Gastroesophageal sphincter (tissue), 4 donors: ENCODE data around the gene CPNE5. TPM values are rescaled to one million over a fixed set of nuclear protein-coding genes. Genes with fewer than 3 reads are reported as not detected.

ENCODE experiments used
- ATAC-seq: fragments of 150-250 bp; one replicate; pipeline ENCODE4 v1.9.1; 2016; ENCODE audit warnings: mild to moderate bottlenecking, moderate library complexity
- H3K27ac ChIP-seq, 4 donors: fragments of 200-600 bp; sonication (generic) in 3 of 4; 1 replicate in 3 of 4; 2 replicates in 1 of 4; pipeline ENCODE4 v1.5.1; 2016 to 2019
- H3K27me3 ChIP-seq: fragments of 200-600 bp; sonication (generic); one replicate; pipeline ENCODE4 v1.5.1; 2019
- H3K36me3 ChIP-seq, 2 donors: fragments of 200-600 bp; sonication (generic); one replicate each; pipeline ENCODE4 v1.5.1; 2019; ENCODE audit warnings: control low read depth in 1 of 2
- H3K4me1 ChIP-seq, 3 donors: fragments of 200-600 bp; sonication (generic); 1 replicate in 2 of 3; 2 replicates in 1 of 3; pipeline ENCODE4 v1.5.1; 2016 to 2019; ENCODE audit warnings: control low read depth in 2 of 3
- H3K4me3 ChIP-seq, 2 donors: fragments of 200-600 bp; sonication (generic); one replicate each; pipeline ENCODE4 v1.5.1; 2019; ENCODE audit warnings: mild to moderate bottlenecking in 1 of 2, moderate library complexity in 1 of 2
- H3K9me3 ChIP-seq, 3 donors: fragments of 200-600 bp; sonication (generic); one replicate each; pipeline ENCODE4 v1.5.1; 2017 to 2019; ENCODE audit warnings: control low read depth in 2 of 3
- EP300 ChIP-seq: sonication (generic); formaldehyde crosslinking; IDR thresholded peaks from one replicate; pipeline ENCODE4 v1.6.1; 2017; ENCODE audit warnings: antibody characterized with exemption, mild to moderate bottlenecking
- POLR2A ChIP-seq, 2 donors: fragments of 450-650 bp; IDR thresholded peaks; one replicate each; pipeline ENCODE4 v1.6.1; 2017; ENCODE audit warnings: antibody characterized with exemption in 2 of 2, mild to moderate bottlenecking in 2 of 2, moderate library complexity in 1 of 2
- POLR2AphosphoS5 ChIP-seq: sonication (generic); formaldehyde crosslinking; IDR thresholded peaks from one replicate; pipeline ENCODE4 v1.6.1; 2017; ENCODE audit warnings: antibody characterized with exemption
- WGBS, 2 donors: methylation state at CpG; one replicate each; pipeline ENCODE4 v1.1.5; 2018; ENCODE audit warnings: low coverage in 1 of 2; 5-methylcytosine and 5-hydroxymethylcytosine counted together
- total RNA-seq, 4 donors: library from RNA; depleted of rRNA; stranded (reverse); fragments of >200 nt; gene quantifications; one replicate each; pipeline ENCODE4 v1.1.0, GENCODE V29; 2016
- TF ChIP-seq, protein P1 (sequence below), 4 experiments: fragments of 200-600 bp in 2 of 4; fragments of 450-650 bp in 2 of 4; sonication (generic) in 1 of 4; IDR thresholded peaks; one replicate each; pipeline ENCODE4 v1.5.1; 2017 to 2019; ENCODE audit warnings: antibody characterized with exemption in 4 of 4, mild to moderate bottlenecking in 2 of 4, moderate library complexity in 2 of 4

CPNE5 gene
- total RNA-seq, 4 donors from 2014 or later = 0.42 to 2.3 (median 1.5) TPM

DNA sequence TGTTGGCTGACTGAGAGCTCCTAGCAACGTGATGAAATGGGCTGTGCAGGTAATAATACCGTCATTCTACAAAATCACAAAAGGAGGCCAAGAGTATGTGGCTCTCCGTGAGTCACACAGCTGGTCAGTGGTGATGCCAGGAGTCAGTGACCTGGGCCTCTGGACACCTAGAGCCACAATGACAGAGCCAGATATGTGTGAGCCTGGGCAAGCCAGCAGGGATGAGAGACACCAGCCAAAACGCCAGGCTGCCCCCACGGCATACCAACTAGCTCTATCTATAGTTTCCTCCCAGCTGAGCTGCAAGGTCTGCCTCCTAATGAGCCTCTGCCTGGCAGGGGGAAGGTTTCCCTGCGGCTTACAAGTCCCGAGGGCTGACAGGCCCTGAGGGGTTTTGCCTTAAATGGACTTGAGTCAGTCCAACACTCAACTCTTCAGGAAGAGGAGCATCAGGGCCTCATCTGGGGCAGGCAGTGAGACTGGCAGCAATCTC, 70.0 kb downstream of the CPNE5 start:
- H3K36me3 ChIP-seq = no peaks in the 10 kb centered on the region
- 34% methylated on average over 5 of the region's 7 CpGs; no CpG with 5 or more reads in 1 of the 2 donors for WGBS, 2 donors
- H3K27ac ChIP-seq = peak overlapping the region in 3 of 4 donors; percentile 42 to 51 (median 45)
- no peak for ATAC-seq
- peaks cover 0 to 41% (median 18%) of the 10 kb centered on the region in 3 donors for H3K4me1 ChIP-seq
- H3K4me3 ChIP-seq = no peak overlapping the region
- no peaks in the 10 kb centered on the region for H3K9me3 ChIP-seq
- H3K27me3 ChIP-seq = no peaks in the 10 kb centered on the region
- TF ChIP-seq POLR2A (IDR thresholded peaks at IDR 0.05) (no peak), EP300 (no peak), POLR2AphosphoS5 (no peak)
- TF ChIP-seq, protein P1, sequence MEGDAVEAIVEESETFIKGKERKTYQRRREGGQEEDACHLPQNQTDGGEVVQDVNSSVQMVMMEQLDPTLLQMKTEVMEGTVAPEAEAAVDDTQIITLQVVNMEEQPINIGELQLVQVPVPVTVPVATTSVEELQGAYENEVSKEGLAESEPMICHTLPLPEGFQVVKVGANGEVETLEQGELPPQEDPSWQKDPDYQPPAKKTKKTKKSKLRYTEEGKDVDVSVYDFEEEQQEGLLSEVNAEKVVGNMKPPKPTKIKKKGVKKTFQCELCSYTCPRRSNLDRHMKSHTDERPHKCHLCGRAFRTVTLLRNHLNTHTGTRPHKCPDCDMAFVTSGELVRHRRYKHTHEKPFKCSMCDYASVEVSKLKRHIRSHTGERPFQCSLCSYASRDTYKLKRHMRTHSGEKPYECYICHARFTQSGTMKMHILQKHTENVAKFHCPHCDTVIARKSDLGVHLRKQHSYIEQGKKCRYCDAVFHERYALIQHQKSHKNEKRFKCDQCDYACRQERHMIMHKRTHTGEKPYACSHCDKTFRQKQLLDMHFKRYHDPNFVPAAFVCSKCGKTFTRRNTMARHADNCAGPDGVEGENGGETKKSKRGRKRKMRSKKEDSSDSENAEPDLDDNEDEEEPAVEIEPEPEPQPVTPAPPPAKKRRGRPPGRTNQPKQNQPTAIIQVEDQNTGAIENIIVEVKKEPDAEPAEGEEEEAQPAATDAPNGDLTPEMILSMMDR (IDR thresholded peaks at IDR 0.05) = no peak

DNA sequence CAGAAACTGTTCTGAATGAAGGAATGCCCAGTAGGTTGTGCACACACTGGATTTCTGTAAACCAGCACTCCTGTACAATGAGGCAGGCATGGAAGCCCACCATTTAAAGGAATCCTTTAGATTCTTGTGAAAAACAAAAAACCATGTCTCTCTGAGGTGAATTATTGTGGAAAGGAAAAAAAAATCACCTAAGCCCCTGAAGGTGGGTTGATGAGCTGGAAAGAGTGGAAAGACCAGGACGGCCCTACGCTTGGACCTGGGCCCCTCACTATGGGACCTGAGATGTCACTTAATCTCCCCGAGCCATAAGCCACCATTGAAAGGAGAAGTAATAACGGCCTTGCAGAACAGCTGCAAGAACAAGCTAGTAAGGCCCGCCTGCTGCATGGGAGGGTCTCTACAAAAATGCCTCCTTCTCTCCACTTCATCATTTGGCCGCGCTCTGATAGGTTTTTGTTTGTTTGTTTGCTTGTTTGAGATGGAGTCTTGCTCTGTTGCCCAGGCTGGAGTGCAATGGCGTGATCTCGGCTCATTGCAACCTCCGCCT, 72.8 kb downstream of the CPNE5 start:
- Histone ChIP-seq H3K27me3 (no peaks in the 10 kb centered on the region), H3K4me1 (peaks cover 0 to 41% (median 18%) of the 10 kb centered on the region in 3 donors), H3K4me3 (no peak overlapping the region), H3K27ac (no peak overlapping the region), H3K9me3 (no peaks in the 10 kb centered on the region), H3K36me3 (no peaks in the 10 kb centered on the region)
- no peak for ATAC-seq
- TF ChIP-seq, protein P1 (IDR thresholded peaks at IDR 0.05) = no peak
- TF ChIP-seq POLR2A (IDR thresholded peaks at IDR 0.05) = no peak
- TF ChIP-seq POLR2AphosphoS5 = no peak
- no peak for TF ChIP-seq EP300
- 76 to 87% methylated on average over 4 to 10 of the region's 10 CpGs for WGBS, 2 donors

DNA sequence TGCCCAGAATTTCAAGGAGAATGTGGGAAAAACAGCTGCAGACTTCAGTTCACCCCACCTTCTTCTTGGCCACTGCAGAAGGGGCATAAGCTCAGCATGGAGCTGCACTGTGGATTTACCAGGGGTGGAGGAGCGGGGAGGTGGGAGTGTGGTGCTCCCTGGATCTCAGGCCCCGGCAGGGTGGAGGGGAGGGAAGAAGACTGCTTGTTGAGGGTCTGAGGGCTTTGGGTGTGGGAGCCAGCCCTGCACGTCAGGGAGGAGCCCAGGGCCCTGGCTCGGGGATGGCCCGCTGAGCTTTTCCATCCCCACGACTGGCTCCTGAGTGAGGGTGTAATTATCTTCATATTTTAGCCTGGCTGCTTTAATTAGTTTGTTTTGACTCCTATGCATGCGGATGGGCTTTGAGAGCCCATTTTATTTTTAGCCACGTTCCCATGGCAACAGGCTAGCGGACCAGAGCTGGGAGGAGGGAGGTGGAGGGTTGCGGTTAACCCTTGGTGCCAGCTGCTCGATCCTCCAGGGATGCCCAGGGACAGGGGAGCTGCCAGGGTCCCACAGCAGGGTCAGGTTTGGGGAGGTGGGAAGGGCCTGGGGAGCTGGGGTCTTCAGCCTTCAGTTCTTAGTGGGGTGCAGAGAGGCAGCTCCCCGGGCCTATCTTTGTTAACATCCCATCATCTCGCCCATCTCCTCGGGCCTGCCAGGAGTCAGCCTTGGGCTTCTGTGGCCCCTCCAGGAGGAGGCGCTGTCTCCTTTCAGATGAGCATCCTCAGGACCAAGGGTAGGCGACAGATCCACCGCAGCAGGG, 73.4 kb downstream of the CPNE5 start:
- H3K4me1 ChIP-seq = peaks cover 0 to 41% (median 18%) of the 10 kb centered on the region in 3 donors

DNA sequence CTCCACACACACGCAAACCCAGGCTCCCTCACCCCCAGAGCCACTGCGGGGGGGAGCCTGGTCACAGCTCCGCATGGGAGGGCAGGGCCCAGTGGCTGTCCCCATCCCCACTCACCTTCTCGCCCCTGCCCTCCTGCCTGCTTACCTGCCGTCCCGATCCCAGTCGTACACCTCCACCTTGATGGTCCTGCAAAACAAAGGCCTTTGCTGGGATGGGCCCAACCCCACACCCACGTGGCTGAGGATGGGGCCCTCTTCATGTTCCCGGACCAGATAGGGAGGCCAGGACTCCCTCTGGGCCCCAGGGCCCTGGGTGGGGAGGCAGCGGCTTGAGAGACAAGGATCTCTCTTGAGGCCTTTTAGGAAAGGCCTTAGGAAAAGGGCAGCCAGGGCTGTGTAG, 74.1 kb downstream of the CPNE5 start:
- H3K9me3 ChIP-seq = no peaks in the 10 kb centered on the region
- WGBS, 2 donors = 100% methylated on average over 3 of the region's 10 CpGs; no CpG with 5 or more reads in 1 of the 2 donors
- TF ChIP-seq, protein P1 (IDR thresholded peaks at IDR 0.05) = no peak
- TF ChIP-seq POLR2A (IDR thresholded peaks at IDR 0.05) (no peak), POLR2AphosphoS5 (no peak), EP300 (no peak)
- H3K27ac ChIP-seq = no peak overlapping the region
- no peaks in the 10 kb centered on the region for H3K36me3 ChIP-seq
- no peak overlapping the region for H3K4me3 ChIP-seq
- H3K4me1 ChIP-seq = peaks cover 0 to 37% (median 18%) of the 10 kb centered on the region in 3 donors
- H3K27me3 ChIP-seq = no peaks in the 10 kb centered on the region
- ATAC-seq = no peak

More for the DNA sequence above, 73.4 kb downstream of the CPNE5 start:
- TF ChIP-seq, protein P1 (IDR thresholded peaks at IDR 0.05) = peak in 3 of 4 experiments; percentile 88 to 91 (median 89)
- TF ChIP-seq POLR2A (IDR thresholded peaks at IDR 0.05) (no peak), POLR2AphosphoS5 (no peak)
- H3K36me3 ChIP-seq = no peaks in the 10 kb centered on the region
- no peak overlapping the region for H3K27ac ChIP-seq
- WGBS, 2 donors = 21% methylated on average over 5 of the region's 17 CpGs; no CpG with 5 or more reads in 1 of the 2 donors
- ATAC-seq = peak; percentile 86
- H3K9me3 ChIP-seq = no peaks in the 10 kb centered on the region
- no peak overlapping the region for H3K4me3 ChIP-seq
- no peaks in the 10 kb centered on the region for H3K27me3 ChIP-seq
